HepG2 (cell line): Measurements from ENCODE around the gene PROX1. TPM values are rescaled to one million over a fixed set of nuclear protein-coding genes. Genes with fewer than 3 reads are reported as not detected.
A peak's percentile ranks its signal among the peaks of the same experiment; 100 is the strongest.

Experiments used
- ADNP ChIP-seq: sonication (generic); formaldehyde crosslinking; IDR thresholded peaks from 2 replicates; pipeline ENCODE4 v1.4.0; 2020; ENCODE audit warnings: missing genetic modification reagents
- FOXA1 ChIP-seq, 2 experiments: fragments of 450-650 bp in 1 of 2; sonication (generic) in 1 of 2; formaldehyde crosslinking in 1 of 2; IDR thresholded peaks; 2 replicates each; pipeline versions ENCODE4 v1.4.0 to v1.6.1; 2016 to 2020; ENCODE audit warnings: missing genetic modification reagents in 1 of 2
- GLI4 ChIP-seq: sonication (generic); formaldehyde crosslinking; IDR thresholded peaks from 2 replicates; pipeline ENCODE4 v1.5.1; 2020; ENCODE audit warnings: missing genetic modification reagents, mild to moderate bottlenecking, moderate library complexity, borderline replicate concordance
- GTF2F1 ChIP-seq: fragments of 150-350 bp; IDR thresholded peaks from 2 replicates; pipeline ENCODE4 v1.6.1; 2014; ENCODE audit warnings: low read length
- HMG20B ChIP-seq: conservative IDR thresholded peaks from 2 replicates; pipeline ENCODE4 v1.6.1; 2016; ENCODE audit warnings: missing genetic modification reagents, missing compliant biosample characterization
- NFYC ChIP-seq: IDR thresholded peaks from 2 replicates; pipeline ENCODE4 v1.6.1; 2016; ENCODE audit warnings: missing genetic modification reagents, missing compliant biosample characterization
- RXRB ChIP-seq: IDR thresholded peaks from 2 replicates; pipeline ENCODE4 v1.6.1; 2016; ENCODE audit warnings: borderline replicate concordance, missing genetic modification reagents, missing compliant biosample characterization
- SIX1 ChIP-seq: sonication (generic); formaldehyde crosslinking; IDR thresholded peaks from 2 replicates; pipeline ENCODE4 v1.4.0; 2020; ENCODE audit warnings: missing genetic modification reagents, borderline replicate concordance
- SP5 ChIP-seq: IDR thresholded peaks from 2 replicates; pipeline ENCODE4 v1.6.1; 2016; ENCODE audit warnings: low read depth, borderline replicate concordance
- TP53 ChIP-seq: sonication (generic); formaldehyde crosslinking; conservative IDR thresholded peaks from 2 replicates; pipeline ENCODE4 v1.4.0; 2020; ENCODE audit warnings: missing genetic modification reagents
- ZBTB39 ChIP-seq: sonication (generic); formaldehyde crosslinking; IDR thresholded peaks from 2 replicates; pipeline ENCODE4 v1.5.0; 2020; ENCODE audit warnings: missing genetic modification reagents
- ZKSCAN5 ChIP-seq: sonication (generic); formaldehyde crosslinking; IDR thresholded peaks from 2 replicates; pipeline ENCODE4 v1.5.1; 2020; ENCODE audit warnings: mild to moderate bottlenecking, missing genetic modification reagents
- ZMYM3 ChIP-seq: sonication (generic); formaldehyde crosslinking; IDR thresholded peaks from 2 replicates; pipeline ENCODE4 v1.5.1; 2020; ENCODE audit warnings: mild to moderate bottlenecking, missing genetic modification reagents
- ZNF274 ChIP-seq: sonication (generic); formaldehyde crosslinking; IDR thresholded peaks from 2 replicates; pipeline ENCODE4 v1.5.1; 2020; ENCODE audit warnings: mild to moderate bottlenecking, missing genetic modification reagents
- ZNF430 ChIP-seq: sonication (generic); formaldehyde crosslinking; IDR thresholded peaks from 2 replicates; pipeline ENCODE4 v1.9.0; 2021; ENCODE audit warnings: mild to moderate bottlenecking, missing genetic modification reagents
- polyA plus RNA-seq, 8 experiments: library from polyadenylated mRNA; depleted of rRNA in 3 of 8; stranded (reverse) in 7 of 8; unstranded in 1 of 8; fragments of >200 nt; fragmentation: Illumina TruSeq in 4 of 8; extraction: Trizol in 4 of 8; gene quantifications; 2 replicates each; pipeline versions ENCODE4 v1.2.1 to v1.2.3, GENCODE V29; 2011 to 2016; ENCODE audit warnings: low read depth in 4 of 8, missing spikeins in 1 of 8, mixed read lengths in 1 of 8; ENCODE audit not compliant: insufficient read depth in 1 of 8
- total RNA-seq, 5 experiments: library from RNA; depleted of rRNA; stranded (reverse); fragments of >200 nt; fragmentation: Illumina TruSeq; extraction: Trizol; gene quantifications; 2 replicates each; pipeline ENCODE4 v1.2.3, GENCODE V29; 2016; ENCODE audit warnings: low read depth in 1 of 5
- TF ChIP-seq, protein P1 (sequence below): sonication (generic); formaldehyde crosslinking; conservative IDR thresholded peaks from 2 replicates; pipeline ENCODE4 v1.4.0; 2020; ENCODE audit warnings: missing genetic modification reagents
- TF ChIP-seq, protein P2 (sequence below): sonication (generic); formaldehyde crosslinking; IDR thresholded peaks from 2 replicates; pipeline ENCODE4 v1.4.0; 2020; ENCODE audit warnings: missing genetic modification reagents, borderline replicate concordance
- TF ChIP-seq, protein P3 (sequence below): sonication (generic); formaldehyde crosslinking; IDR thresholded peaks from 2 replicates; pipeline ENCODE4 v1.9.0; 2022; ENCODE audit warnings: missing genetic modification reagents, mild to moderate bottlenecking, borderline replicate concordance

PROX1 gene
- total and polyA plus RNA-seq, 2 of the 13 experiments (the other 11 are each of a cell fraction or from before 2014, with no cell fraction given), result 12.3 to 30.2 TPM

GRCh38 chr1:214068979-214069378, 81.2 kb downstream of the PROX1 start (continued):
- TF ChIP-seq, protein P1, sequence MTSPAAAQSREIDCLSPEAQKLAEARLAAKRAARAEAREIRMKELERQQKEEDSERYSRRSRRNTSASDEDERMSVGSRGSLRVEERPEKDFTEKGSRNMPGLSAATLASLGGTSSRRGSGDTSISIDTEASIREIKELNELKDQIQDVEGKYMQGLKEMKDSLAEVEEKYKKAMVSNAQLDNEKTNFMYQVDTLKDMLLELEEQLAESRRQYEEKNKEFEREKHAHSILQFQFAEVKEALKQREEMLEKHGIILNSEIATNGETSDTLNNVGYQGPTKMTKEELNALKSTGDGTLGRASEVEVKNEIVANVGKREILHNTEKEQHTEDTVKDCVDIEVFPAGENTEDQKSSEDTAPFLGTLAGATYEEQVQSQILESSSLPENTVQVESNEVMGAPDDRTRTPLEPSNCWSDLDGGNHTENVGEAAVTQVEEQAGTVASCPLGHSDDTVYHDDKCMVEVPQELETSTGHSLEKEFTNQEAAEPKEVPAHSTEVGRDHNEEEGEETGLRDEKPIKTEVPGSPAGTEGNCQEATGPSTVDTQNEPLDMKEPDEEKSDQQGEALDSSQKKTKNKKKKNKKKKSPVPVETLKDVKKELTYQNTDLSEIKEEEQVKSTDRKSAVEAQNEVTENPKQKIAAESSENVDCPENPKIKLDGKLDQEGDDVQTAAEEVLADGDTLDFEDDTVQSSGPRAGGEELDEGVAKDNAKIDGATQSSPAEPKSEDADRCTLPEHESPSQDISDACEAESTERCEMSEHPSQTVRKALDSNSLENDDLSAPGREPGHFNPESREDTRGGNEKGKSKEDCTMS, result no peak
- peak; percentile 93 for TF ChIP-seq RXRB (CRISPR knock-in tag)
- TF ChIP-seq NFYC (CRISPR knock-in tag), result no peak
- TF ChIP-seq GTF2F1, result no peak
- TF ChIP-seq ZKSCAN5 (CRISPR knock-in tag), result no peak
- TF ChIP-seq, protein P2, sequence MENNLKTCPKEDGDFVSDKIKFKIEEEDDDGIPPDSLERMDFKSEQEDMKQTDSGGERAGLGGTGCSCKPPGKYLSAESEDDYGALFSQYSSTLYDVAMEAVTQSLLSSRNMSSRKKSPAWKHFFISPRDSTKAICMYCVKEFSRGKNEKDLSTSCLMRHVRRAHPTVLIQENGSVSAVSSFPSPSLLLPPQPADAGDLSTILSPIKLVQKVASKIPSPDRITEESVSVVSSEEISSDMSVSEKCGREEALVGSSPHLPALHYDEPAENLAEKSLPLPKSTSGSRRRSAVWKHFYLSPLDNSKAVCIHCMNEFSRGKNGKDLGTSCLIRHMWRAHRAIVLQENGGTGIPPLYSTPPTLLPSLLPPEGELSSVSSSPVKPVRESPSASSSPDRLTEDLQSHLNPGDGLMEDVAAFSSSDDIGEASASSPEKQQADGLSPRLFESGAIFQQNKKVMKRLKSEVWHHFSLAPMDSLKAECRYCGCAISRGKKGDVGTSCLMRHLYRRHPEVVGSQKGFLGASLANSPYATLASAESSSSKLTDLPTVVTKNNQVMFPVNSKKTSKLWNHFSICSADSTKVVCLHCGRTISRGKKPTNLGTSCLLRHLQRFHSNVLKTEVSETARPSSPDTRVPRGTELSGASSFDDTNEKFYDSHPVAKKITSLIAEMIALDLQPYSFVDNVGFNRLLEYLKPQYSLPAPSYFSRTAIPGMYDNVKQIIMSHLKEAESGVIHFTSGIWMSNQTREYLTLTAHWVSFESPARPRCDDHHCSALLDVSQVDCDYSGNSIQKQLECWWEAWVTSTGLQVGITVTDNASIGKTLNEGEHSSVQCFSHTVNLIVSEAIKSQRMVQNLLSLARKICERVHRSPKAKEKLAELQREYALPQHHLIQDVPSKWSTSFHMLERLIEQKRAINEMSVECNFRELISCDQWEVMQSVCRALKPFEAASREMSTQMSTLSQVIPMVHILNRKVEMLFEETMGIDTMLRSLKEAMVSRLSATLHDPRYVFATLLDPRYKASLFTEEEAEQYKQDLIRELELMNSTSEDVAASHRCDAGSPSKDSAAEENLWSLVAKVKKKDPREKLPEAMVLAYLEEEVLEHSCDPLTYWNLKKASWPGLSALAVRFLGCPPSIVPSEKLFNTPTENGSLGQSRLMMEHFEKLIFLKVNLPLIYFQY, result no peak
- TF ChIP-seq GLI4, result no peak
- TF ChIP-seq ADNP, result no peak
- no peak for TF ChIP-seq FOXA1 (IDR thresholded peaks at IDR 0.05)
- TF ChIP-seq FOXA1 (CRISPR knock-in tag; IDR thresholded peaks at IDR 0.05), result peak; percentile 64
- TF ChIP-seq TP53 (CRISPR knock-in tag), result no peak
- no peak for TF ChIP-seq ZNF274
- no peak for TF ChIP-seq ZBTB39 (CRISPR knock-in tag)
- no peak for TF ChIP-seq SIX1 (CRISPR knock-in tag)
- TF ChIP-seq ZMYM3 (CRISPR knock-in tag), result no peak
- TF ChIP-seq, protein P3, sequence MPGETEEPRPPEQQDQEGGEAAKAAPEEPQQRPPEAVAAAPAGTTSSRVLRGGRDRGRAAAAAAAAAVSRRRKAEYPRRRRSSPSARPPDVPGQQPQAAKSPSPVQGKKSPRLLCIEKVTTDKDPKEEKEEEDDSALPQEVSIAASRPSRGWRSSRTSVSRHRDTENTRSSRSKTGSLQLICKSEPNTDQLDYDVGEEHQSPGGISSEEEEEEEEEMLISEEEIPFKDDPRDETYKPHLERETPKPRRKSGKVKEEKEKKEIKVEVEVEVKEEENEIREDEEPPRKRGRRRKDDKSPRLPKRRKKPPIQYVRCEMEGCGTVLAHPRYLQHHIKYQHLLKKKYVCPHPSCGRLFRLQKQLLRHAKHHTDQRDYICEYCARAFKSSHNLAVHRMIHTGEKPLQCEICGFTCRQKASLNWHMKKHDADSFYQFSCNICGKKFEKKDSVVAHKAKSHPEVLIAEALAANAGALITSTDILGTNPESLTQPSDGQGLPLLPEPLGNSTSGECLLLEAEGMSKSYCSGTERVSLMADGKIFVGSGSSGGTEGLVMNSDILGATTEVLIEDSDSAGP (CRISPR knock-in tag), result no peak
- no peak for TF ChIP-seq HMG20B (CRISPR knock-in tag)
- TF ChIP-seq SP5 (CRISPR knock-in tag), result no peak
- no peak for TF ChIP-seq ZNF430
